Adrenal gland (tissue), 5 donors: ENCODE measurements around the gene CA9.

ENCODE experiments used
- POLR2A ChIP-seq, 2 donors: fragments of 450-650 bp; IDR thresholded peaks; one replicate each; pipeline ENCODE4 v1.6.1; 2017; ENCODE audit warnings: antibody characterized with exemption in 2 of 2, mild to moderate bottlenecking in 2 of 2, moderate library complexity in 1 of 2
- TF ChIP-seq, protein P1 (sequence below), 6 experiments: fragments of 450-650 bp in 4 of 6; fragments of 200-600 bp in 2 of 6; sonication (generic) in 1 of 6; IDR thresholded peaks; 1 replicate in 5 of 6; 2 replicates in 1 of 6; pipeline versions ENCODE4 v1.5.1 to v1.8.0; 2016 to 2021; ENCODE audit warnings: antibody characterized with exemption in 6 of 6, mild to moderate bottlenecking in 2 of 6, moderate library complexity in 1 of 6
- donor health status: DM: no; HTN: no; CAD: no.

DNA sequence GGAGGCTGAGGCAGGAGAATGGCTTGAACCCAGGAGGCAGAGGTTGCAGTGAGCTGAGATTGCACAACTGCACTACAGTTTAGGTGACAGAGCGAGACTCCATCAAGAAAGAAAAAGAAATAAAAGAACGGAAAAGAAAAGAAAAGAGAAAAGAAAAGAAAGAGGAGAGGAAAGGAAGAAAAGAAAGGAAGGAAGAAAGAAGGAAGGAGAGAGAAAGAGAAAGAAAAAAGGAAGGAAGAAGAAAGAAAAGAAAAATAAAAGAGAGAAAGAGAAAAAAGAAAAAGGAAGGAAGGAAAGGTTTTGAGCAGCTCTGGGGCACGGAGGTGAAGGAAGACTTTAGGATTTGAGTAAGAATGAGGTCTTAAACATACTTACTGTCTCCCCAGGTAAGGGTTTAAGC lies 39.9 kb downstream of the CA9 start:
- TF ChIP-seq, protein P1, sequence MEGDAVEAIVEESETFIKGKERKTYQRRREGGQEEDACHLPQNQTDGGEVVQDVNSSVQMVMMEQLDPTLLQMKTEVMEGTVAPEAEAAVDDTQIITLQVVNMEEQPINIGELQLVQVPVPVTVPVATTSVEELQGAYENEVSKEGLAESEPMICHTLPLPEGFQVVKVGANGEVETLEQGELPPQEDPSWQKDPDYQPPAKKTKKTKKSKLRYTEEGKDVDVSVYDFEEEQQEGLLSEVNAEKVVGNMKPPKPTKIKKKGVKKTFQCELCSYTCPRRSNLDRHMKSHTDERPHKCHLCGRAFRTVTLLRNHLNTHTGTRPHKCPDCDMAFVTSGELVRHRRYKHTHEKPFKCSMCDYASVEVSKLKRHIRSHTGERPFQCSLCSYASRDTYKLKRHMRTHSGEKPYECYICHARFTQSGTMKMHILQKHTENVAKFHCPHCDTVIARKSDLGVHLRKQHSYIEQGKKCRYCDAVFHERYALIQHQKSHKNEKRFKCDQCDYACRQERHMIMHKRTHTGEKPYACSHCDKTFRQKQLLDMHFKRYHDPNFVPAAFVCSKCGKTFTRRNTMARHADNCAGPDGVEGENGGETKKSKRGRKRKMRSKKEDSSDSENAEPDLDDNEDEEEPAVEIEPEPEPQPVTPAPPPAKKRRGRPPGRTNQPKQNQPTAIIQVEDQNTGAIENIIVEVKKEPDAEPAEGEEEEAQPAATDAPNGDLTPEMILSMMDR (IDR thresholded peaks at IDR 0.05), result no peak
- no peak for TF ChIP-seq POLR2A (IDR thresholded peaks at IDR 0.05)
